ENCODE results near the gene HMGA1. TPM values are rescaled to one million over a fixed set of nuclear protein-coding genes. Genes with fewer than 3 reads are reported as not detected.

HMGA1 gene
- total and polyA plus RNA-seq, 2 experiments from 2014 or later = 43.4 to 69.0 TPM

DNA sequence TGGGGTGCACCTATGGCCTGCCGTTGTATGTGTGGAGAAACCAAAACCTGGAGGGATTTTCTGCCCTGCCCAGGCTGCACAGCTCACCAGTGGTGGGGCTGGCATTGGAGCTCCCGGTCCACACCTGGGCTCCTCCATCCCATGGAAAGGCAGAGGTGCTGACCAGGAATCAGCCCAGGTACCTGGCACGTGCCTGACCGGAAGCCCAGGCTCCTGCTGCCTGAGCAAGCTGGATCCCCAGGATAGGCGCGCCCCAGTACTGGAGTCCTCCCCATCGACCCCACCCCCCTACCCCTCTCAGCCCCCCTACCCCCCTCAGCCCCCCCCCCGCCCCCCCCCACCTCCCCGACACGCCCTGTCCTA lies 39.9 kb upstream of the HMGA1 start:
- H3K4me2 ChIP-seq = peak overlapping the region; percentile 90
- H3K36me3 ChIP-seq (replicated peaks; ENCODE audit: insufficient read depth, low read depth) = no peaks in the 10 kb centered on the region
- H3K9me2 ChIP-seq (replicated peaks; ENCODE audit: insufficient read depth) = no peaks in the 10 kb centered on the region
- TF ChIP-seq EZH2 (IDR thresholded peaks at IDR 0.05; ENCODE audit: borderline replicate concordance) (no peak), EZH2phosphoT487 (IDR thresholded peaks at IDR 0.05; ENCODE audit: low read depth, severe bottlenecking, unreplicated experiment) (no peak)
- TF ChIP-seq, protein P1, sequence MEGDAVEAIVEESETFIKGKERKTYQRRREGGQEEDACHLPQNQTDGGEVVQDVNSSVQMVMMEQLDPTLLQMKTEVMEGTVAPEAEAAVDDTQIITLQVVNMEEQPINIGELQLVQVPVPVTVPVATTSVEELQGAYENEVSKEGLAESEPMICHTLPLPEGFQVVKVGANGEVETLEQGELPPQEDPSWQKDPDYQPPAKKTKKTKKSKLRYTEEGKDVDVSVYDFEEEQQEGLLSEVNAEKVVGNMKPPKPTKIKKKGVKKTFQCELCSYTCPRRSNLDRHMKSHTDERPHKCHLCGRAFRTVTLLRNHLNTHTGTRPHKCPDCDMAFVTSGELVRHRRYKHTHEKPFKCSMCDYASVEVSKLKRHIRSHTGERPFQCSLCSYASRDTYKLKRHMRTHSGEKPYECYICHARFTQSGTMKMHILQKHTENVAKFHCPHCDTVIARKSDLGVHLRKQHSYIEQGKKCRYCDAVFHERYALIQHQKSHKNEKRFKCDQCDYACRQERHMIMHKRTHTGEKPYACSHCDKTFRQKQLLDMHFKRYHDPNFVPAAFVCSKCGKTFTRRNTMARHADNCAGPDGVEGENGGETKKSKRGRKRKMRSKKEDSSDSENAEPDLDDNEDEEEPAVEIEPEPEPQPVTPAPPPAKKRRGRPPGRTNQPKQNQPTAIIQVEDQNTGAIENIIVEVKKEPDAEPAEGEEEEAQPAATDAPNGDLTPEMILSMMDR (IDR thresholded peaks at IDR 0.05; ENCODE audit: poor library complexity) = no peak
- peak overlapping the region; percentile 95 for H2AFZ ChIP-seq
- 79% methylated on average over 7 of the region's 10 CpGs for WGBS (ENCODE audit: low lambda C conversion rate, missing lambda C conversion rate)
- H3K27ac ChIP-seq = no peak overlapping the region
- no peaks in the 10 kb centered on the region for H3K27me3 ChIP-seq
- no peaks in the 10 kb centered on the region for H4K20me1 ChIP-seq (ENCODE audit: insufficient read depth, poor library complexity, severe bottlenecking)
- peaks cover 4% of the 10 kb centered on the region for H3K4me1 ChIP-seq (ENCODE audit: insufficient read depth)
- H3K9me3 ChIP-seq (ENCODE audit: low read depth) = no peaks in the 10 kb centered on the region
- H3K4me3 ChIP-seq = no peak overlapping the region
- DNase-seq (ENCODE audit: low spot score) = no peak
- no peaks in the 10 kb centered on the region for H3K79me2 ChIP-seq

GRCh38 chr6:34200340-34200971 lies 36.2 kb upstream of the HMGA1 start:
- Histone ChIP-seq H3K4me1 (ENCODE audit: insufficient read depth) (peaks cover 4% of the 10 kb centered on the region), H3K4me2 (no peak overlapping the region), H3K9me3 (ENCODE audit: low read depth) (no peaks in the 10 kb centered on the region), H4K20me1 (ENCODE audit: insufficient read depth, poor library complexity, severe bottlenecking) (no peaks in the 10 kb centered on the region), H2AFZ (no peak overlapping the region), H3K9me2 (replicated peaks; ENCODE audit: insufficient read depth) (no peaks in the 10 kb centered on the region), H3K36me3 (replicated peaks; ENCODE audit: insufficient read depth, low read depth) (no peaks in the 10 kb centered on the region), H3K4me3 (no peak overlapping the region), H3K79me2 (no peaks in the 10 kb centered on the region), H3K27me3 (no peaks in the 10 kb centered on the region), H3K27ac (no peak overlapping the region)
- no peak for DNase-seq (ENCODE audit: low spot score)
- TF ChIP-seq EZH2phosphoT487 (IDR thresholded peaks at IDR 0.05; ENCODE audit: low read depth, severe bottlenecking, unreplicated experiment) (no peak), EZH2 (IDR thresholded peaks at IDR 0.05; ENCODE audit: borderline replicate concordance) (no peak)
- TF ChIP-seq, protein P1 (IDR thresholded peaks at IDR 0.05; ENCODE audit: poor library complexity) = no peak
- 87% methylated on average over 5 of the region's 5 CpGs for WGBS (ENCODE audit: low lambda C conversion rate, missing lambda C conversion rate)

DNA sequence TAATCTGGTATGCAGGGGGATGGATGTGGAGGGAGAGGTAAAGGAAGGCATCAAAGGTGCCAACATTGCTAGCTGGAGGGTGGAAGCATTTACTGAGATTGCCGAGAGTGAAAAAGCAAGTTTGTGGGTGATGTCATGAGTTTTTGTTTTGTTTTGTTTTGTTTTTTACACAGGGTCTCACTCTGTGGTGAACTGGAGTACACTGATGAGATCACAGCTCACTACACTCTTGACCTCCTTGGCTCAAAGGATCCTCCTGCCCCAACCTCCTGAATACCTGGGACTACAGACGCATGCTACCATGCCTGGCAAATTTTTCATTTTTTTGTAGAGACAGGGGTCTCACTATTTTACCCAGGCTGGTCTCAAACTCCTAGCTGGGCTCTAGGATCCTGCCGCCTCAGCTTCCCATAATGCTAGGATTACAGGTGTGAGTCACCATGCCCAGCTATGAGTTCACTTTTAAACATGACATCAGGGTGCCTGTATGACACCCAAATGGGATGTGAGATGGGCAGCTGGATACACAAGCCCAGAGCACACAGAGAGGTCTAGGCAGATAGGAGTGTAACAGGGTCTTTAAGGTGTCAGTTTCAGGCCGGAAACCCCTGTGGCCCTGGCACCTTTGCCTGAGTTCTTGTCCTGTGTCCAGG lies 35.1 kb upstream of the HMGA1 start:
- Histone ChIP-seq H3K27ac (no peak overlapping the region), H3K4me2 (no peak overlapping the region), H3K9me2 (replicated peaks; ENCODE audit: insufficient read depth) (no peaks in the 10 kb centered on the region), H3K27me3 (no peaks in the 10 kb centered on the region), H3K4me3 (no peak overlapping the region), H3K4me1 (ENCODE audit: insufficient read depth) (peaks cover 2% of the 10 kb centered on the region), H3K9me3 (ENCODE audit: low read depth) (no peaks in the 10 kb centered on the region), H3K36me3 (replicated peaks; ENCODE audit: insufficient read depth, low read depth) (no peaks in the 10 kb centered on the region), H3K79me2 (no peaks in the 10 kb centered on the region), H2AFZ (no peak overlapping the region), H4K20me1 (ENCODE audit: insufficient read depth, poor library complexity, severe bottlenecking) (no peaks in the 10 kb centered on the region)
- no peak for DNase-seq (ENCODE audit: low spot score)
- TF ChIP-seq, protein P1 (IDR thresholded peaks at IDR 0.05; ENCODE audit: poor library complexity) = no peak
- TF ChIP-seq EZH2phosphoT487 (IDR thresholded peaks at IDR 0.05; ENCODE audit: low read depth, severe bottlenecking, unreplicated experiment) = no peak
- no peak for TF ChIP-seq EZH2 (IDR thresholded peaks at IDR 0.05; ENCODE audit: borderline replicate concordance)
- WGBS (ENCODE audit: low lambda C conversion rate, missing lambda C conversion rate) = 95% methylated on average over 4 of the region's 4 CpGs

Data from hepatocyte (in vitro differentiated cells).